ENCODE measurements around the gene FAM168A. TPM values are rescaled to one million over a fixed set of nuclear protein-coding genes. Genes with fewer than 3 reads are reported as not detected.
"Not testable (repeated sequence)": the region's sequence is repeated elsewhere in the genome, so short reads cannot be mapped to it uniquely, and the experiment has no call there.

The FAM168A gene
- total RNA-seq, 2 donors from 2014 or later: 15.2 to 17.2 TPM

- DNase-seq (ENCODE audit: low spot score): no peak
- no peak overlapping the region for H3K27ac Mint-ChIP-seq
- H3K27me3 Mint-ChIP-seq: no peaks in the 10 kb centered on the region
- no peak for ATAC-seq
- H3K9me3 Mint-ChIP-seq: peaks cover 4% of the 10 kb centered on the region
- H3K4me3 Mint-ChIP-seq: no peak overlapping the region
- peaks cover 14% of the 10 kb centered on the region for H3K36me3 Mint-ChIP-seq
- H3K4me1 Mint-ChIP-seq (ENCODE audit: low read depth in 2 of 2): peaks cover 0 to under 1% of the 10 kb centered on the region in 2 donors
These were observed 122.3 kb downstream of the FAM168A start for GRCh38 chr11:73475549-73476095.

GRCh38 chr11:73473252-73473651, 124.7 kb downstream of the FAM168A start:
- Mint-ChIP-seq H3K27me3 (no peaks in the 10 kb centered on the region), H3K4me3 (no peak overlapping the region), H3K4me1 (ENCODE audit: low read depth in 2 of 2) (peaks cover 0 to 2% of the 10 kb centered on the region in 2 donors), H3K27ac (no peak overlapping the region), H3K9me3 (peaks cover 4% of the 10 kb centered on the region), H3K36me3 (peaks cover 14% of the 10 kb centered on the region)
- DNase-seq (ENCODE audit: low spot score) (no peak), ATAC-seq (no peak)

GRCh38 chr11:73470036-73470612, 127.8 kb downstream of the FAM168A start:
- H3K36me3 Mint-ChIP-seq; ATAC-seq; H3K9me3 Mint-ChIP-seq; H3K4me3 Mint-ChIP-seq; H3K27ac Mint-ChIP-seq; DNase-seq (ENCODE audit: low spot score); H3K27me3 Mint-ChIP-seq; H3K4me1 Mint-ChIP-seq (ENCODE audit: low read depth in 2 of 2): not testable (repeated sequence)

GRCh38 chr11:73469401-73469800, 128.5 kb downstream of the FAM168A start:
- Mint-ChIP-seq H3K27me3 (no peaks in the 10 kb centered on the region), H3K36me3 (no peaks in the 10 kb centered on the region), H3K9me3 (no peaks in the 10 kb centered on the region), H3K4me1 (ENCODE audit: low read depth in 2 of 2) (peaks cover 0 to 2% of the 10 kb centered on the region in 2 donors), H3K27ac (no peak overlapping the region), H3K4me3 (no peak overlapping the region)
- ATAC-seq: no peak
- no peak for DNase-seq (ENCODE audit: low spot score)

- Mint-ChIP-seq H3K27me3 (no peaks in the 10 kb centered on the region), H3K4me1 (ENCODE audit: low read depth in 2 of 2) (peaks cover 0 to 2% of the 10 kb centered on the region in 2 donors), H3K36me3 (no peaks in the 10 kb centered on the region), H3K27ac (no peak overlapping the region), H3K4me3 (no peak overlapping the region), H3K9me3 (no peaks in the 10 kb centered on the region)
- ATAC-seq: no peak
- DNase-seq (ENCODE audit: low spot score): no peak
These were observed 129.2 kb downstream of the FAM168A start for GRCh38 chr11:73468590-73469161.

- Mint-ChIP-seq H3K27me3 (no peaks in the 10 kb centered on the region), H3K9me3 (no peaks in the 10 kb centered on the region), H3K36me3 (no peaks in the 10 kb centered on the region), H3K27ac (no peak overlapping the region), H3K4me3 (no peak overlapping the region), H3K4me1 (ENCODE audit: low read depth in 2 of 2) (peaks cover 0 to 2% of the 10 kb centered on the region in 2 donors)
- no peak for DNase-seq (ENCODE audit: low spot score)
- ATAC-seq: no peak
These were observed 130.4 kb downstream of the FAM168A start for GRCh38 chr11:73467505-73467904.

- Mint-ChIP-seq H3K36me3 (no peaks in the 10 kb centered on the region), H3K4me3 (no peak overlapping the region), H3K27ac (no peak overlapping the region), H3K27me3 (no peaks in the 10 kb centered on the region), H3K9me3 (no peaks in the 10 kb centered on the region), H3K4me1 (ENCODE audit: low read depth in 2 of 2) (peaks cover 3 to 4% of the 10 kb centered on the region in 2 donors)
- ATAC-seq: no peak
- no peak for DNase-seq (ENCODE audit: low spot score)
These were observed 131.3 kb downstream of the FAM168A start for GRCh38 chr11:73466643-73467042.

GRCh38 chr11:73465871-73466270, 132.0 kb downstream of the FAM168A start:
- Mint-ChIP-seq H3K36me3 (no peaks in the 10 kb centered on the region), H3K27me3 (no peaks in the 10 kb centered on the region), H3K4me3 (no peak overlapping the region), H3K4me1 (ENCODE audit: low read depth in 2 of 2) (peaks cover 6% of the 10 kb centered on the region in 2 donors), H3K9me3 (no peaks in the 10 kb centered on the region), H3K27ac (no peak overlapping the region)
- DNase-seq (ENCODE audit: low spot score) (no peak), ATAC-seq (no peak)

- H3K36me3 Mint-ChIP-seq: no peaks in the 10 kb centered on the region
- H3K4me1 Mint-ChIP-seq (ENCODE audit: low read depth in 2 of 2): peaks cover 6% of the 10 kb centered on the region in 2 donors
- no peak overlapping the region for H3K27ac Mint-ChIP-seq
- no peaks in the 10 kb centered on the region for H3K27me3 Mint-ChIP-seq
- no peak overlapping the region for H3K4me3 Mint-ChIP-seq
- no peaks in the 10 kb centered on the region for H3K9me3 Mint-ChIP-seq
- ATAC-seq (no peak), DNase-seq (ENCODE audit: low spot score) (no peak)
These were observed 132.8 kb downstream of the FAM168A start for GRCh38 chr11:73465023-73465675.

GRCh38 chr11:73464347-73464746, 133.6 kb downstream of the FAM168A start:
- DNase-seq (ENCODE audit: low spot score): no peak
- no peaks in the 10 kb centered on the region for H3K27me3 Mint-ChIP-seq

GRCh38 chr11:73463359-73463758, 134.6 kb downstream of the FAM168A start:
- ATAC-seq: no peak

More at GRCh38 chr11:73464347-73464746, 133.6 kb downstream of the FAM168A start:
- no peak overlapping the region for H3K4me3 Mint-ChIP-seq
- no peaks in the 10 kb centered on the region for H3K36me3 Mint-ChIP-seq
- ATAC-seq: no peak
- H3K27ac Mint-ChIP-seq: no peak overlapping the region
- no peaks in the 10 kb centered on the region for H3K9me3 Mint-ChIP-seq
- peaks cover 6% of the 10 kb centered on the region in 2 donors for H3K4me1 Mint-ChIP-seq (ENCODE audit: low read depth in 2 of 2)

GRCh38 chr11:73461964-73462363, 135.9 kb downstream of the FAM168A start:
- ATAC-seq: no peak
- no peak overlapping the region for H3K27ac Mint-ChIP-seq
- H3K9me3 Mint-ChIP-seq: no peaks in the 10 kb centered on the region
- no peaks in the 10 kb centered on the region for H3K27me3 Mint-ChIP-seq
- DNase-seq (ENCODE audit: low spot score): no peak
- H3K36me3 Mint-ChIP-seq: no peaks in the 10 kb centered on the region
- H3K4me3 Mint-ChIP-seq: no peak overlapping the region
- peaks cover 4 to 6% of the 10 kb centered on the region in 2 donors for H3K4me1 Mint-ChIP-seq (ENCODE audit: low read depth in 2 of 2)

More at GRCh38 chr11:73463359-73463758, 134.6 kb downstream of the FAM168A start:
- DNase-seq (ENCODE audit: low spot score): no peak
- no peaks in the 10 kb centered on the region for H3K27me3 Mint-ChIP-seq
- no peak overlapping the region for H3K27ac Mint-ChIP-seq
- no peaks in the 10 kb centered on the region for H3K36me3 Mint-ChIP-seq
- H3K9me3 Mint-ChIP-seq: no peaks in the 10 kb centered on the region
- peaks cover 4 to 6% of the 10 kb centered on the region in 2 donors for H3K4me1 Mint-ChIP-seq (ENCODE audit: low read depth in 2 of 2)
- no peak overlapping the region for H3K4me3 Mint-ChIP-seq

GRCh38 chr11:73461335-73461840, 136.5 kb downstream of the FAM168A start:
- H3K27me3 Mint-ChIP-seq: no peaks in the 10 kb centered on the region
- ATAC-seq (no peak), DNase-seq (ENCODE audit: low spot score) (no peak)
- H3K36me3 Mint-ChIP-seq: no peaks in the 10 kb centered on the region
- H3K9me3 Mint-ChIP-seq: no peaks in the 10 kb centered on the region
- H3K27ac Mint-ChIP-seq: no peak overlapping the region
- H3K4me1 Mint-ChIP-seq (ENCODE audit: low read depth in 2 of 2): peaks cover 4 to 6% of the 10 kb centered on the region in 2 donors
- no peak overlapping the region for H3K4me3 Mint-ChIP-seq

- no peaks in the 10 kb centered on the region for H3K36me3 Mint-ChIP-seq
- H3K27me3 Mint-ChIP-seq: no peaks in the 10 kb centered on the region
- H3K4me1 Mint-ChIP-seq (ENCODE audit: low read depth in 2 of 2): peaks cover 4 to 6% of the 10 kb centered on the region in 2 donors
- DNase-seq (ENCODE audit: low spot score) (no peak), ATAC-seq (no peak)
- no peak overlapping the region for H3K4me3 Mint-ChIP-seq
- H3K27ac Mint-ChIP-seq: no peak overlapping the region
- no peaks in the 10 kb centered on the region for H3K9me3 Mint-ChIP-seq
These were observed 139.7 kb downstream of the FAM168A start for GRCh38 chr11:73458201-73458600.

Data from natural killer cell treated with Interleukin-12 subunit alpha and Interleukin-12 subunit beta and Interleukin-15 and Interleukin-18, amount 100 ng/mL, for 72 hours (primary cell).